ENCODE measurements around the gene STX4.

DNA sequence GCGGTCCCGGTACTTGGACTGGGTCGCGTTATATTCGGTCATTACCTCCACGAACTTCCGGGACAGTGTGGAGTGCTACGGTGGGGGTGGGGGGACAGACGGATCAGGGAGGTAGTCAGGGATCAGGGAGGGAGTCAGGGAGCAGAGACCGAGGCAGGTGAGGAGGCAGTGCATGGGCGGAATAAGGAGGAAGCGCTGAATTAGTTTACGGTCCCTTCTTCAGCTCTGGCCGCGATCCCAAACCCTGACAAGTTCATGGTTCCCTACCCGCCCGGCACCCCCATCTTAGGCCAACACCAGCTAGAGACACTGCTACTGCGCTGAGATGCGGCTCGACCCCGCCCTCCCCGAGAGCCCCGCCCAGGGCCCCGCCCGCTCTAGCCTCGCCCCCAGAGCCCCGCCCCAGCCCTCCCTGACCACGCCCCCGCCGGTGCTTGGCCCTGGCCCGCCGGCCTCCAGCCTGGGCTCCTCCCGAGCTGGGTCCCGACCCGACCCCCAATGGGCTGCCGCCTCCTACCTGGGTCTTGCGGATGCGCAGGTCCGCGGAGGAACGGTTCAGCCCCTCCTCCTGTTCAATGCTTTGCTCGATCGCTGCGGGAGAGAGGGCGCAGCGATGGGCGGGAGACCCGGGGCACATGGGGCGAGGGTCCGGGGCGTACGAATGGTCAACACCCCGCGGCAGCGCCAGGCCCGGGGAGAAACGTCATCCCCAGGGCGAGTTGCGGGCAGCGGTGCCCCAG, 36.2 kb upstream of the STX4 start:
- TF ChIP-seq ZNF565 (CRISPR knock-in tag; conservative IDR thresholded peaks at IDR 0.05; ENCODE audit: low read depth) (no peak), CSDC2 (CRISPR knock-in tag; IDR thresholded peaks at IDR 0.05) (no peak), SNAI2 (CRISPR knock-in tag; IDR thresholded peaks at IDR 0.05) (no peak), ZFP3 (CRISPR knock-in tag; IDR thresholded peaks at IDR 0.05) (no peak), TOX (CRISPR knock-in tag; IDR thresholded peaks at IDR 0.05; ENCODE audit: borderline replicate concordance) (no peak), RARB (CRISPR knock-in tag; IDR thresholded peaks at IDR 0.05) (no peak), TCF4 (CRISPR knock-in tag; IDR thresholded peaks at IDR 0.05; ENCODE audit: borderline replicate concordance) (no peak), ESRRG (CRISPR knock-in tag; IDR thresholded peaks at IDR 0.05) (no peak), GLIS3 (CRISPR knock-in tag; IDR thresholded peaks at IDR 0.05) (no peak)
- TF ChIP-seq, protein P1, sequence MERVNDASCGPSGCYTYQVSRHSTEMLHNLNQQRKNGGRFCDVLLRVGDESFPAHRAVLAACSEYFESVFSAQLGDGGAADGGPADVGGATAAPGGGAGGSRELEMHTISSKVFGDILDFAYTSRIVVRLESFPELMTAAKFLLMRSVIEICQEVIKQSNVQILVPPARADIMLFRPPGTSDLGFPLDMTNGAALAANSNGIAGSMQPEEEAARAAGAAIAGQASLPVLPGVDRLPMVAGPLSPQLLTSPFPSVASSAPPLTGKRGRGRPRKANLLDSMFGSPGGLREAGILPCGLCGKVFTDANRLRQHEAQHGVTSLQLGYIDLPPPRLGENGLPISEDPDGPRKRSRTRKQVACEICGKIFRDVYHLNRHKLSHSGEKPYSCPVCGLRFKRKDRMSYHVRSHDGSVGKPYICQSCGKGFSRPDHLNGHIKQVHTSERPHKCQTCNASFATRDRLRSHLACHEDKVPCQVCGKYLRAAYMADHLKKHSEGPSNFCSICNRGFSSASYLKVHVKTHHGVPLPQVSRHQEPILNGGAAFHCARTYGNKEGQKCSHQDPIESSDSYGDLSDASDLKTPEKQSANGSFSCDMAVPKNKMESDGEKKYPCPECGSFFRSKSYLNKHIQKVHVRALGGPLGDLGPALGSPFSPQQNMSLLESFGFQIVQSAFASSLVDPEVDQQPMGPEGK (CRISPR knock-in tag; IDR thresholded peaks at IDR 0.05; ENCODE audit: borderline replicate concordance), result no peak
- TF ChIP-seq, protein P2, sequence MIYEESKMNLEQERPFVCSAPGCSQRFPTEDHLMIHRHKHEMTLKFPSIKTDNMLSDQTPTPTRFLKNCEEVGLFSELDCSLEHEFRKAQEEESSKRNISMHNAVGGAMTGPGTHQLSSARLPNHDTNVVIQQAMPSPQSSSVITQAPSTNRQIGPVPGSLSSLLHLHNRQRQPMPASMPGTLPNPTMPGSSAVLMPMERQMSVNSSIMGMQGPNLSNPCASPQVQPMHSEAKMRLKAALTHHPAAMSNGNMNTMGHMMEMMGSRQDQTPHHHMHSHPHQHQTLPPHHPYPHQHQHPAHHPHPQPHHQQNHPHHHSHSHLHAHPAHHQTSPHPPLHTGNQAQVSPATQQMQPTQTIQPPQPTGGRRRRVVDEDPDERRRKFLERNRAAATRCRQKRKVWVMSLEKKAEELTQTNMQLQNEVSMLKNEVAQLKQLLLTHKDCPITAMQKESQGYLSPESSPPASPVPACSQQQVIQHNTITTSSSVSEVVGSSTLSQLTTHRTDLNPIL (CRISPR knock-in tag; IDR thresholded peaks at IDR 0.05; ENCODE audit: low read depth), result no peak
- TF ChIP-seq, protein P3, sequence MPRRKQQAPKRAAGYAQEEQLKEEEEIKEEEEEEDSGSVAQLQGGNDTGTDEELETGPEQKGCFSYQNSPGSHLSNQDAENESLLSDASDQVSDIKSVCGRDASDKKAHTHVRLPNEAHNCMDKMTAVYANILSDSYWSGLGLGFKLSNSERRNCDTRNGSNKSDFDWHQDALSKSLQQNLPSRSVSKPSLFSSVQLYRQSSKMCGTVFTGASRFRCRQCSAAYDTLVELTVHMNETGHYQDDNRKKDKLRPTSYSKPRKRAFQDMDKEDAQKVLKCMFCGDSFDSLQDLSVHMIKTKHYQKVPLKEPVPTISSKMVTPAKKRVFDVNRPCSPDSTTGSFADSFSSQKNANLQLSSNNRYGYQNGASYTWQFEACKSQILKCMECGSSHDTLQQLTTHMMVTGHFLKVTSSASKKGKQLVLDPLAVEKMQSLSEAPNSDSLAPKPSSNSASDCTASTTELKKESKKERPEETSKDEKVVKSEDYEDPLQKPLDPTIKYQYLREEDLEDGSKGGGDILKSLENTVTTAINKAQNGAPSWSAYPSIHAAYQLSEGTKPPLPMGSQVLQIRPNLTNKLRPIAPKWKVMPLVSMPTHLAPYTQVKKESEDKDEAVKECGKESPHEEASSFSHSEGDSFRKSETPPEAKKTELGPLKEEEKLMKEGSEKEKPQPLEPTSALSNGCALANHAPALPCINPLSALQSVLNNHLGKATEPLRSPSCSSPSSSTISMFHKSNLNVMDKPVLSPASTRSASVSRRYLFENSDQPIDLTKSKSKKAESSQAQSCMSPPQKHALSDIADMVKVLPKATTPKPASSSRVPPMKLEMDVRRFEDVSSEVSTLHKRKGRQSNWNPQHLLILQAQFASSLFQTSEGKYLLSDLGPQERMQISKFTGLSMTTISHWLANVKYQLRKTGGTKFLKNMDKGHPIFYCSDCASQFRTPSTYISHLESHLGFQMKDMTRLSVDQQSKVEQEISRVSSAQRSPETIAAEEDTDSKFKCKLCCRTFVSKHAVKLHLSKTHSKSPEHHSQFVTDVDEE (CRISPR knock-in tag; IDR thresholded peaks at IDR 0.05), result no peak
